A204.1 (cell line): ENCODE data around the gene NPTX1.

Experiments
- FAIRE-seq: peaks from 2 replicates; lab custom pipeline; 2012; peaks lifted over from hg19 to GRCh38; lab: Jason Lieb, UNC

The NPTX1 gene

GRCh38 chr17:80425835-80426426, 50.5 kb downstream of the NPTX1 start:
- no peak for FAIRE-seq

GRCh38 chr17:80424878-80425765, 51.3 kb downstream of the NPTX1 start:
- no peak for FAIRE-seq

GRCh38 chr17:80424261-80424660, 52.1 kb downstream of the NPTX1 start:
- FAIRE-seq = no peak

- no peak for FAIRE-seq
Observed at GRCh38 chr17:80423536-80424225, 52.7 kb downstream of the NPTX1 start.

GRCh38 chr17:80422981-80423380, 53.4 kb downstream of the NPTX1 start:
- FAIRE-seq = no peak

- FAIRE-seq = no peak
Observed at GRCh38 chr17:80422276-80422675, 54.1 kb downstream of the NPTX1 start.

- FAIRE-seq = no peak
Observed at GRCh38 chr17:80421381-80422090, 54.9 kb downstream of the NPTX1 start.

- FAIRE-seq = no peak
Observed at GRCh38 chr17:80419255-80419654, 57.2 kb downstream of the NPTX1 start.

- no peak for FAIRE-seq
Observed at GRCh38 chr17:80418589-80418988, 57.8 kb downstream of the NPTX1 start.
